Mucosa of descending colon (tissue), 3 donors: ENCODE data around the gene MEX3C. TPM values are rescaled to one million over a fixed set of nuclear protein-coding genes. Genes with fewer than 3 reads are reported as not detected.

ENCODE experiments used
- ATAC-seq: fragments of 200-7000 bp; cut with Tn5 transposase; one replicate; pipeline ENCODE4 v1.9.1; 2020; ENCODE audit warnings: mild to moderate bottlenecking, moderate library complexity
- DNase-seq, 3 donors: peaks; one replicate each; pipeline ENCODE4 v3.0.0-alpha.2; 2020
- H3K36me3 ChIP-seq: fragments of 200-600 bp; one replicate; pipeline ENCODE4 v1.8.0; 2021; ENCODE audit warnings: low read depth, mild to moderate bottlenecking
- H3K4me1 ChIP-seq: fragments of 200-600 bp; one replicate; pipeline ENCODE4 v1.8.0; 2021; ENCODE audit warnings: low read depth, mild to moderate bottlenecking
- H3K4me3 ChIP-seq: fragments of 200-600 bp; one replicate; pipeline ENCODE4 v1.8.0; 2021; ENCODE audit warnings: mild to moderate bottlenecking
- H3K9me3 ChIP-seq: fragments of 200-600 bp; one replicate; pipeline ENCODE4 v1.8.0; 2021; ENCODE audit warnings: mild to moderate bottlenecking
- intact Hi-C, 2 donors: fragments of 100-400 bp; cut with DNase I in 1 of 2; cut with micrococcal nuclease in 1 of 2; formaldehyde crosslinking; loops; one replicate each; pipeline versions ENCODE4 v1.11.0 to v1.11.1; 2022; cut with DNase I, micrococcal nuclease
- total RNA-seq, 3 donors: library from RNA; stranded (reverse); fragmentation: NEBNext Ultra II Directional in 2 of 3; extraction: Animal tissue kit (Norgen Biotek cat#: 25700) in 2 of 3; gene quantifications; one replicate each; pipeline versions ENCODE4 v1.2.1 to v1.2.4, GENCODE V29; 2021 to 2023
- TF ChIP-seq, protein P1 (sequence below): fragments of 200-600 bp; IDR thresholded peaks from one replicate; pipeline ENCODE4 v1.8.0; 2022; ENCODE audit warnings: antibody characterized with exemption, mild to moderate bottlenecking
- donor health status: DM: no; HTN: no; CAD: no; lungs with moderate emphysema.
- donor health status: DM: no; HTN: no; CAD: no.
- donor health status: DM: no; HTN: yes; CAD: no.

The MEX3C gene
- total RNA-seq, 3 donors from 2014 or later, result 20.8 to 30.1 (median 27.0) TPM

DNA sequence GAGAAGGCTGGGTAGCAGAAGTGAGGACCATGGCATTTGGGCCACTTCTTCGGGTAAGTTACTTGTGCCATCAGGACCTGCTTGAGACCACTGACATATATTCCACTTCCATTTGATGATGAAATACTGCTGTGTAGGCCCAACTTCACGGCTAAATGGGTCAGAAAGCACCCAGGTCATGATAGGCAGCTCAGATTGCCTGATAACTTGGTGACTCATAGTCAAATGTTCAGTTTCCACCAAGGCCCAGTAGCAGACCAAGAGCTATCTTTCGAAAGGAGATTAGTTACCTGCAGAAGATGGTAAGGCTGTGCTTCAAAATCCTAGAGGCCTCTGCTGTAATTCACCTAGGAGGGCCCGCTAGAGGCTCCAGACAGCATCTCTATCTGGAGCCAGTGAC lies 31.8 kb upstream of the MEX3C start:
- Histone ChIP-seq H3K4me3 (no peak overlapping the region), H3K4me1 (no peaks in the 10 kb centered on the region), H3K36me3 (no peaks in the 10 kb centered on the region), H3K9me3 (no peaks in the 10 kb centered on the region)
- DNase-seq (no peak), ATAC-seq (no peak)
- TF ChIP-seq, protein P1, sequence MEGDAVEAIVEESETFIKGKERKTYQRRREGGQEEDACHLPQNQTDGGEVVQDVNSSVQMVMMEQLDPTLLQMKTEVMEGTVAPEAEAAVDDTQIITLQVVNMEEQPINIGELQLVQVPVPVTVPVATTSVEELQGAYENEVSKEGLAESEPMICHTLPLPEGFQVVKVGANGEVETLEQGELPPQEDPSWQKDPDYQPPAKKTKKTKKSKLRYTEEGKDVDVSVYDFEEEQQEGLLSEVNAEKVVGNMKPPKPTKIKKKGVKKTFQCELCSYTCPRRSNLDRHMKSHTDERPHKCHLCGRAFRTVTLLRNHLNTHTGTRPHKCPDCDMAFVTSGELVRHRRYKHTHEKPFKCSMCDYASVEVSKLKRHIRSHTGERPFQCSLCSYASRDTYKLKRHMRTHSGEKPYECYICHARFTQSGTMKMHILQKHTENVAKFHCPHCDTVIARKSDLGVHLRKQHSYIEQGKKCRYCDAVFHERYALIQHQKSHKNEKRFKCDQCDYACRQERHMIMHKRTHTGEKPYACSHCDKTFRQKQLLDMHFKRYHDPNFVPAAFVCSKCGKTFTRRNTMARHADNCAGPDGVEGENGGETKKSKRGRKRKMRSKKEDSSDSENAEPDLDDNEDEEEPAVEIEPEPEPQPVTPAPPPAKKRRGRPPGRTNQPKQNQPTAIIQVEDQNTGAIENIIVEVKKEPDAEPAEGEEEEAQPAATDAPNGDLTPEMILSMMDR, result no peak
- intact Hi-C loops, result no loop called here

DNA sequence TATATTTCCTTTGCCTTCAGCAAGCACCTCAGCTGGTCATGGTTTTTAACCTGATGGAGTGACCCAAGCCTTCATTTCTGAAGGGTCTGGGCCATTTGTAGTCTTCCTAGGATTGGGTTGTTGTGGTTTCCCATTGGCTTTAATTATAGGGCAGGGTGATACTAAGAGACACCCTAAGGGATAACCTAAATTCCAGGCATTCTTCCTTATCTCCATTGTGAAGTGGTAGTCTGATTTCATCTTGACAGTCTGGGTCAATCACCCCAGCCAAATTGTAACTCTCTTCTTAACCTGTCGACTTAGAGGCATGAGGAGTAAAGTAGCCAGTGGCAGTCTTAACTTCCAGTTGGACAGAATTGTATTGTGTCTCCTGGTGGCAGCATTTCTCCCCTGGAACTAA lies 30.2 kb upstream of the MEX3C start:
- TF ChIP-seq, protein P1, result no peak
- intact Hi-C loops, result no loop called here

DNA sequence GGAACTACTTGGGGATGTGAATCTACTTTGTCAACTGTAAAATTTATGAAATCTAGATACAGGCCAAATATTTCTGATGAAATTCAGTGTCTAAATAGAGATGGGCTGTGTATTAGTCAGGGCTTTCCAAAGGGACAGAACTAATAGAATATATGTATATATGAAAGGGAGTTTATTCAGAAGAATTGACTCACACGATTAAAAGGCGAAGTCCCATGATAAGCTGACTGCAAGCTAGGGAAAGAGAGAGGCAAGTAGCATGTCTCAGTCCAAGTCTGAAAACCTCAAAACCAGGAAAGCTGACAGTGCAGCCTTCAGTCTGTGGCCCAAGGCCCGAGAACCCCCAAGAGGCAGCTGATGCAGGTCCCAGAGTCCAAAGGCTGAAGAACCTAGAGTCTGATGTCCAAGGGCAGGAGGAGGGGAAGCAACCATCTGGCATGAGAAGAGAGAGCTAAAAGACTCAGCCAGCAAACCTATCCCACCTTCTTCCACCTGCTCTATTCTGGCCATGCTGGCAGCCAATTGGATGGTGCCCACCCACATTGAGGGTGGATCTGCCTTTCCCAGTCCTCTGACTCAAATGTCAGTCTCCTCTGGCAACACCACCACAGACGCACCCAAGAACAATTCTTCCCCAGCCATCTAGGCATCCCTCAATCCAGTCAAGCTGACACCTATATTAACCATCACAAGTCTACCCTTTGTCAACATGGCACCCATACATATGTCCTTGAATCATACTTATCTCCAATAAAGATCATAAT lies 29.3 kb upstream of the MEX3C start:
- H3K4me1 ChIP-seq, result no peaks in the 10 kb centered on the region
- ATAC-seq (no peak), DNase-seq (no peak)
- TF ChIP-seq, protein P1, result no peak
- H3K4me3 ChIP-seq, result no peak overlapping the region
- intact Hi-C loops, result no loop called here
- H3K36me3 ChIP-seq, result no peaks in the 10 kb centered on the region
- no peaks in the 10 kb centered on the region for H3K9me3 ChIP-seq

More for the DNA sequence above, 30.2 kb upstream of the MEX3C start:
- no peaks in the 10 kb centered on the region for H3K36me3 ChIP-seq
- DNase-seq, result no peak
- no peak for ATAC-seq
- H3K9me3 ChIP-seq, result no peaks in the 10 kb centered on the region
- H3K4me1 ChIP-seq, result no peaks in the 10 kb centered on the region
- H3K4me3 ChIP-seq, result no peak overlapping the region

DNA sequence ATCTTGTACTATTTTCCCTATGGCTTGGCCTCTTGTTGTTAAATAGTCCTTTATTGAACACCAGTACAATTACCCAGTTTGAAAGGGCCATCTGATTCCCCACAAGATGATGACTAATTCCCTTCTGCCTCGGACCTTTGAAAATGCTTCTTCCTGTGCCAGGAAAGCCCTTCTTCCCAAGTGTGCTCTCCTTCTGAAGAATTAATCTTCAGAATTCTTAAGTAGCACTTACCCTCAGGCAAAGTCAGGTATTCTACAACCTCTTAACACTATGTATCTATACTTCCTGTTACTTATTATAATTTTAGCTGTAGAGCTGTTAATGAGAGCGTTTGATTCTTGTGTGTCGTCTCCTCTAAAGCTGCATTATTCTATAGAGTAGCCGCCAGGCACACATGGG lies 28.6 kb upstream of the MEX3C start:
- Histone ChIP-seq H3K9me3 (no peaks in the 10 kb centered on the region), H3K4me3 (no peak overlapping the region), H3K4me1 (no peaks in the 10 kb centered on the region), H3K36me3 (no peaks in the 10 kb centered on the region)
- intact Hi-C loops, result no loop called here
- TF ChIP-seq, protein P1, result no peak
- no peak for ATAC-seq
- DNase-seq, result no peak

DNA sequence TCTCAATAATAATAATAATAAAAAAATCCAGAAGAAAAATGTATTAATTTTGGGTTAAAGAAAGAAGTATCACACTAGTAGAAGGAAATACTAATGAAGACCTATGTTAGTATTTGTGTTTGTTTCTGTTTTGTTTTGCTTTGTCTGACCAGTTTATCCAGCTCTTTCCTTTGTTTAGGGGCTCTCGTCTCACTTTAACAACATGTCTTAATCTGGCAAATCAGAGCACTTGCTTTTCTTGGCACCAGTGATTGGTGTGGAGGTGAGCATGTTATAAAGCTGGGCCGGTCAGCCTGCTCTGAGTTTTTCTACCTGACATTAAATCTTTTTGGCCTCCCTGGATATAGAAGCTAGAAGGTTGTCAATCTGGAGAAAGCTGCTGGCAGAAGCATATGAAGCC lies 15.1 kb upstream of the MEX3C start:
- no peak for DNase-seq
- no peak for ATAC-seq
- Histone ChIP-seq H3K4me1 (no peaks in the 10 kb centered on the region), H3K9me3 (no peaks in the 10 kb centered on the region), H3K36me3 (no peaks in the 10 kb centered on the region), H3K4me3 (no peak overlapping the region)
- TF ChIP-seq, protein P1, result no peak
- intact Hi-C loops, result no loop called here

DNA sequence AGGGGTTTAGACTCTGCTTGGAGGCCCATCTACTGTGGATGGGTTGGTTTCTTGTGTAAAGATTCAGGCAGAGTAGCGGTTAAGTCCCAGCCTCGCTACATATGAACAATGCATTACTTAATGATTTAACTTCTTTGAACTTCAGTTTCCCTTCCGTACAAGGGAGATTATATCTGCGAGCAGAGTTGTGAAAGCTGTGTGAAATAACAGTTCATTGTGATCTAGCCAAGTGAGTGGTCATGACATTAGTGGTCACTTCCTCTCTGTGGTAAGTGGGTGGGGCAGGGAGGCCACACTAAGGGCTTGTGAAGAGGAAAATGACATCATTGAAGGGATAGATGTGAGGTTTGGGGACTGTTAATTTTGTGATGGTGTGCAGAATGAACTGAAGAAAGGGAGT lies 14.1 kb upstream of the MEX3C start:
- intact Hi-C loops, result no loop called here
- Histone ChIP-seq H3K36me3 (no peaks in the 10 kb centered on the region), H3K4me3 (no peak overlapping the region), H3K4me1 (no peaks in the 10 kb centered on the region), H3K9me3 (no peaks in the 10 kb centered on the region)
- ATAC-seq (peak; percentile 74), DNase-seq (peak in 1 of 3 donors; percentile 24)
- TF ChIP-seq, protein P1, result no peak
